ENCODE results near the gene ASXL1.

The ASXL1 gene

DNA sequence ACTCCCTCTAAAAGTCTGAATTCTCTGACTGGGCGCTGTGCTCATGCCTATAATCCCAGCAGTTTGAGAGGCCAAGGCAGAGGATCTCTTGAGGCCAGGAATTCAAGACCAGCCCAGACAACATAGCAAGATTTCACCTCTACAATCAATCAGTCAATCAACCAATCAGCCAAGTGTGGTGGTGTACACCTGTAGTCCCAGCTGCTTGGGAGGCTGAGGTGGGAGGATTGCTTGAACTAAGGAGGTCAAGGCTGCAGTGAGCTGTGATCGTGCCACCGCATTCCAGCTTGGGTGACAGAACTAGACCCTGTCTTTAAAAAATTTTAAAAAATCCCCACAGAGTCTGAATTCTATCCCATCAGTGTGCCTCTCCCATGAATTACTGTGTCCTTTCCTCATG lies 42.7 kb upstream of the ASXL1 start:
- H3K9me3 ChIP-seq (ENCODE audit: low read length): no peaks in the 10 kb centered on the region
- H3K4me1 ChIP-seq (ENCODE audit: insufficient read depth, low read length, severe bottlenecking): no peaks in the 10 kb centered on the region
- no peaks in the 10 kb centered on the region for H4K20me1 ChIP-seq (ENCODE audit: insufficient read depth, low read length)
- no peak overlapping the region for H3K9ac ChIP-seq (ENCODE audit: low read length)
- no peak overlapping the region for H2AFZ ChIP-seq (ENCODE audit: low read length)
- no peak for TF ChIP-seq EZH2 (IDR thresholded peaks at IDR 0.05; ENCODE audit: borderline replicate concordance, low read length)
- TF ChIP-seq, protein P1, sequence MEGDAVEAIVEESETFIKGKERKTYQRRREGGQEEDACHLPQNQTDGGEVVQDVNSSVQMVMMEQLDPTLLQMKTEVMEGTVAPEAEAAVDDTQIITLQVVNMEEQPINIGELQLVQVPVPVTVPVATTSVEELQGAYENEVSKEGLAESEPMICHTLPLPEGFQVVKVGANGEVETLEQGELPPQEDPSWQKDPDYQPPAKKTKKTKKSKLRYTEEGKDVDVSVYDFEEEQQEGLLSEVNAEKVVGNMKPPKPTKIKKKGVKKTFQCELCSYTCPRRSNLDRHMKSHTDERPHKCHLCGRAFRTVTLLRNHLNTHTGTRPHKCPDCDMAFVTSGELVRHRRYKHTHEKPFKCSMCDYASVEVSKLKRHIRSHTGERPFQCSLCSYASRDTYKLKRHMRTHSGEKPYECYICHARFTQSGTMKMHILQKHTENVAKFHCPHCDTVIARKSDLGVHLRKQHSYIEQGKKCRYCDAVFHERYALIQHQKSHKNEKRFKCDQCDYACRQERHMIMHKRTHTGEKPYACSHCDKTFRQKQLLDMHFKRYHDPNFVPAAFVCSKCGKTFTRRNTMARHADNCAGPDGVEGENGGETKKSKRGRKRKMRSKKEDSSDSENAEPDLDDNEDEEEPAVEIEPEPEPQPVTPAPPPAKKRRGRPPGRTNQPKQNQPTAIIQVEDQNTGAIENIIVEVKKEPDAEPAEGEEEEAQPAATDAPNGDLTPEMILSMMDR (IDR thresholded peaks at IDR 0.05; ENCODE audit: low read length): no peak
- peaks cover 34% of the 10 kb centered on the region for H3K36me3 ChIP-seq (ENCODE audit: insufficient read depth, low read length)
- H3K27ac ChIP-seq (ENCODE audit: low read depth, low read length, poor library complexity, severe bottlenecking): no peak overlapping the region
- H3K27me3 ChIP-seq (ENCODE audit: insufficient read depth, low read length): no peaks in the 10 kb centered on the region
- H3K79me2 ChIP-seq (ENCODE audit: insufficient read depth, low read length): no peaks in the 10 kb centered on the region
- no peaks in the 10 kb centered on the region for H3F3A ChIP-seq (ENCODE audit: insufficient read depth, low read length)
- H3K4me2 ChIP-seq (ENCODE audit: low read length): no peak overlapping the region
- no peak overlapping the region for H3K4me3 ChIP-seq (ENCODE audit: low read depth, low read length, poor library complexity, severe bottlenecking)
- no peaks in the 10 kb centered on the region for H3K9me2 ChIP-seq (ENCODE audit: low read depth, low read length)

DNA sequence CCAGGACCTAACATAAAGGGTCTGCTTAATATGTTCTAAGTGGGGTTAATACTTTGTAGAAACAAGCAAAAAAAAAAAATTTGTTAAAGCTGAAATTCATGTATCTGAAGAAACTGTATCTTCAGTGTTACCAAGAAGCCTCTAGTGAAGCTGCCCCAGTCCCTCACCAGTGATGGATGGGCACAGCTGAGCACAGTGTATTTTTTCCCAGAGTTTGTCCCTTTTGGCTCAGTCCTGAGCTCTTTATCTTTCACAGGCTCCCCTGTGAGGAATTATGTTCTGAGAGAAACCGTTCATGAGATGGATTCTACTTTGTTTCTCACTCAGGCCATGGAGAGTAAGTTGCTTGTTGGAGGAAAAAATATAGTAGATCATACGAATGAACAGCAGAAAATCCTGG lies 42.2 kb upstream of the ASXL1 start:
- no peak overlapping the region for H3K4me2 ChIP-seq (ENCODE audit: low read length)
- no peak overlapping the region for H2AFZ ChIP-seq (ENCODE audit: low read length)
- H3K9me3 ChIP-seq (ENCODE audit: low read length): no peaks in the 10 kb centered on the region
- H3K4me1 ChIP-seq (ENCODE audit: insufficient read depth, low read length, severe bottlenecking): no peaks in the 10 kb centered on the region
- no peaks in the 10 kb centered on the region for H3K79me2 ChIP-seq (ENCODE audit: insufficient read depth, low read length)
- no peaks in the 10 kb centered on the region for H4K20me1 ChIP-seq (ENCODE audit: insufficient read depth, low read length)
- no peak overlapping the region for H3K27ac ChIP-seq (ENCODE audit: low read depth, low read length, poor library complexity, severe bottlenecking)
- no peaks in the 10 kb centered on the region for H3K9me2 ChIP-seq (ENCODE audit: low read depth, low read length)
- H3K36me3 ChIP-seq (ENCODE audit: insufficient read depth, low read length): peaks cover 29% of the 10 kb centered on the region
- no peaks in the 10 kb centered on the region for H3F3A ChIP-seq (ENCODE audit: insufficient read depth, low read length)
- H3K27me3 ChIP-seq (ENCODE audit: insufficient read depth, low read length): no peaks in the 10 kb centered on the region
- TF ChIP-seq EZH2 (IDR thresholded peaks at IDR 0.05; ENCODE audit: borderline replicate concordance, low read length): no peak
- TF ChIP-seq, protein P1 (IDR thresholded peaks at IDR 0.05; ENCODE audit: low read length): no peak
- H3K9ac ChIP-seq (ENCODE audit: low read length): no peak overlapping the region
- H3K4me3 ChIP-seq (ENCODE audit: low read depth, low read length, poor library complexity, severe bottlenecking): no peak overlapping the region

DNA sequence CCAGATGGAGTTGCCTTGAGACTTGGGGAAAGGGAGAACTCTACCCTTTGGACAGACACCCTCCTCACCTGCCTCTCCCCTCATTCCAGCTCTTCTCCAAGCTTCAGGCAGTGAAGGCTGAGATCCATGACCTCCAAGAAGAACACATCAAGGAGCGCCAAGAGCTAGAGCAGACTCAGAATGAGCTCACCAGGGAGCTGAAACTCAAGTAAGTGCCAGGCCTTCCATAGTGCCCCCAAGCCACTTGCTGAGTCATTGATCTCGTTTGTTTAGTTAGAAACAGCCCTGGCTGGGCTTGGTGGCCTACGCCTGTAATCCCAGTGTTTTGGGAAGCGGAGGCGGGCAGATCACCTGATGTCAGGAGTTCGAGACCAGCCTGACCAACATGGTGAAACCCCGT lies 41.5 kb upstream of the ASXL1 start:
- H3K9me2 ChIP-seq (ENCODE audit: low read depth, low read length): no peaks in the 10 kb centered on the region

More for the DNA sequence above, 41.5 kb upstream of the ASXL1 start:
- peaks cover 31% of the 10 kb centered on the region for H3K36me3 ChIP-seq (ENCODE audit: insufficient read depth, low read length)
- no peak overlapping the region for H3K9ac ChIP-seq (ENCODE audit: low read length)
- H3K27ac ChIP-seq (ENCODE audit: low read depth, low read length, poor library complexity, severe bottlenecking): no peak overlapping the region
- no peaks in the 10 kb centered on the region for H4K20me1 ChIP-seq (ENCODE audit: insufficient read depth, low read length)
- no peak overlapping the region for H3K4me3 ChIP-seq (ENCODE audit: low read depth, low read length, poor library complexity, severe bottlenecking)
- no peak for TF ChIP-seq EZH2 (IDR thresholded peaks at IDR 0.05; ENCODE audit: borderline replicate concordance, low read length)
- TF ChIP-seq, protein P1 (IDR thresholded peaks at IDR 0.05; ENCODE audit: low read length): no peak
- no peaks in the 10 kb centered on the region for H3K9me3 ChIP-seq (ENCODE audit: low read length)
- no peaks in the 10 kb centered on the region for H3K4me1 ChIP-seq (ENCODE audit: insufficient read depth, low read length, severe bottlenecking)
- H3F3A ChIP-seq (ENCODE audit: insufficient read depth, low read length): no peaks in the 10 kb centered on the region
- H3K4me2 ChIP-seq (ENCODE audit: low read length): no peak overlapping the region
- no peaks in the 10 kb centered on the region for H3K27me3 ChIP-seq (ENCODE audit: insufficient read depth, low read length)
- no peaks in the 10 kb centered on the region for H3K79me2 ChIP-seq (ENCODE audit: insufficient read depth, low read length)
- H2AFZ ChIP-seq (ENCODE audit: low read length): no peak overlapping the region
